Measurements from ENCODE around the gene VTI1A.

DNA sequence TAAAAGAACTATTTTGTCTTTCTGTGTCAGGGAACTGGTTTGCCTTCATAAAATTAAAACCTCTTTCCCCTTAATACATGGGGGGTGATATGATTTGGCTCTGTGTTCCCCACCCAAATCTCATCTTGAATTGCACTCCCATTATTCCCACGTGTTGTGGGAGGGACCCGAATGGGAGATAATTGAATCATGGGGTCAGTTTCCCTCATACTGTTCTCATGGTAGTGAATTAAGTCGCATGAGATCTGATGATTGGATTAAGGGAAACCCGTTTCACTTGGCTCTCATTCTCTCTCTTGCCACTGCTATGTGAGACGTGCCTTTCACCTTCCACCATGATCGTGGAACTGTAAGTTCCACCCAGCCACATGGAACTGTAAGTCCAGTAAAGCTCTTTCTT is 142.1 kb downstream of the VTI1A start:
- TF ChIP-seq, protein P1, sequence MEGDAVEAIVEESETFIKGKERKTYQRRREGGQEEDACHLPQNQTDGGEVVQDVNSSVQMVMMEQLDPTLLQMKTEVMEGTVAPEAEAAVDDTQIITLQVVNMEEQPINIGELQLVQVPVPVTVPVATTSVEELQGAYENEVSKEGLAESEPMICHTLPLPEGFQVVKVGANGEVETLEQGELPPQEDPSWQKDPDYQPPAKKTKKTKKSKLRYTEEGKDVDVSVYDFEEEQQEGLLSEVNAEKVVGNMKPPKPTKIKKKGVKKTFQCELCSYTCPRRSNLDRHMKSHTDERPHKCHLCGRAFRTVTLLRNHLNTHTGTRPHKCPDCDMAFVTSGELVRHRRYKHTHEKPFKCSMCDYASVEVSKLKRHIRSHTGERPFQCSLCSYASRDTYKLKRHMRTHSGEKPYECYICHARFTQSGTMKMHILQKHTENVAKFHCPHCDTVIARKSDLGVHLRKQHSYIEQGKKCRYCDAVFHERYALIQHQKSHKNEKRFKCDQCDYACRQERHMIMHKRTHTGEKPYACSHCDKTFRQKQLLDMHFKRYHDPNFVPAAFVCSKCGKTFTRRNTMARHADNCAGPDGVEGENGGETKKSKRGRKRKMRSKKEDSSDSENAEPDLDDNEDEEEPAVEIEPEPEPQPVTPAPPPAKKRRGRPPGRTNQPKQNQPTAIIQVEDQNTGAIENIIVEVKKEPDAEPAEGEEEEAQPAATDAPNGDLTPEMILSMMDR (IDR thresholded peaks at IDR 0.05): no peak
- TF ChIP-seq POLR2A (IDR thresholded peaks at IDR 0.05): no peak

Measured in breast epithelium (tissue), 3 donors.